H9 (cell line): Measurements from ENCODE around the gene DUSP7. TPM values are rescaled to one million over a fixed set of nuclear protein-coding genes. Genes with fewer than 3 reads are reported as not detected.

ENCODE experiments used
- DNase-seq: peaks from one replicate; pipeline ENCODE4 v3.0.0-alpha.2; 2017
- H2AFZ ChIP-seq: one replicate; pipeline ENCODE4 v1.6.1; 2013; ENCODE audit warnings: mild to moderate bottlenecking, low read length, control low read depth, moderate library complexity
- H2AK5ac ChIP-seq: 2 replicates; pipeline ENCODE4 v1.6.1; 2013; ENCODE audit warnings: low read length, control low read depth, mixed read lengths; ENCODE audit not compliant: insufficient read length
- H2BK120ac ChIP-seq: one replicate; pipeline ENCODE4 v1.6.1; 2013; ENCODE audit warnings: low read depth, mild to moderate bottlenecking, low read length, control low read depth, inconsistent platforms; ENCODE audit not compliant: poor library complexity, severe bottlenecking
- H2BK12ac ChIP-seq: 2 replicates; pipeline ENCODE4 v1.6.1; 2013; ENCODE audit warnings: low read length, control low read depth, mixed read lengths, low read depth; ENCODE audit not compliant: insufficient read length
- H2BK15ac ChIP-seq: 2 replicates; pipeline ENCODE4 v1.6.1; 2013; ENCODE audit warnings: low read depth, low read length, control low read depth
- H2BK20ac ChIP-seq: one replicate; pipeline ENCODE4 v1.6.1; 2013; ENCODE audit warnings: low read depth, mild to moderate bottlenecking, low read length, control low read depth, inconsistent platforms; ENCODE audit not compliant: poor library complexity, severe bottlenecking
- H2BK5ac ChIP-seq: 2 replicates; pipeline ENCODE4 v1.6.1; 2013; ENCODE audit warnings: low read length, control low read depth, mixed read lengths; ENCODE audit not compliant: insufficient read length
- H3K14ac ChIP-seq: 2 replicates; pipeline ENCODE4 v1.6.1; 2013; ENCODE audit warnings: low read length, control low read depth; ENCODE audit not compliant: insufficient read depth
- H3K18ac ChIP-seq: 2 replicates; pipeline ENCODE4 v1.6.1; 2013; ENCODE audit warnings: low read depth, mild to moderate bottlenecking, mixed read lengths, low read length, control low read depth; ENCODE audit not compliant: insufficient read length
- H3K23ac ChIP-seq: 2 replicates; pipeline ENCODE4 v1.6.1; 2013; ENCODE audit warnings: low read length, control low read depth, mixed read lengths, low read depth; ENCODE audit not compliant: insufficient read length
- H3K23me2 ChIP-seq: 2 replicates; pipeline ENCODE4 v1.6.1; 2013; ENCODE audit warnings: low read depth, mild to moderate bottlenecking, mixed read lengths, low read length, control low read depth; ENCODE audit not compliant: insufficient read length, poor library complexity, severe bottlenecking
- H3K27ac ChIP-seq: 2 replicates; pipeline ENCODE4 v1.5.1; 2013; ENCODE audit warnings: low read length, control low read depth, mixed read lengths, low read depth; ENCODE audit not compliant: insufficient read length
- H3K27me3 ChIP-seq: 2 replicates; pipeline ENCODE4 v1.6.1; 2013; ENCODE audit warnings: low read length, control low read depth, inconsistent platforms; ENCODE audit not compliant: insufficient read depth
- H3K4ac ChIP-seq: 2 replicates; pipeline ENCODE4 v1.6.1; 2013; ENCODE audit warnings: low read depth, mild to moderate bottlenecking, control low read depth, inconsistent platforms, low read length, moderate library complexity
- H3K4me1 ChIP-seq: 2 replicates; pipeline ENCODE4 v1.6.1; 2013; ENCODE audit warnings: low read length, control low read depth, inconsistent platforms; ENCODE audit not compliant: insufficient read depth
- H3K4me2 ChIP-seq: 2 replicates; pipeline ENCODE4 v1.6.1; 2013; ENCODE audit warnings: low read length, control low read depth, mixed read lengths; ENCODE audit not compliant: insufficient read length, insufficient read depth
- H3K56ac ChIP-seq: 2 replicates; pipeline ENCODE4 v1.6.1; 2013; ENCODE audit warnings: low read depth, mild to moderate bottlenecking, mixed read lengths, low read length, control low read depth; ENCODE audit not compliant: insufficient read length
- H3K79me1 ChIP-seq: 2 replicates; pipeline ENCODE4 v1.6.1; 2013; ENCODE audit warnings: low read depth, mild to moderate bottlenecking, moderate library complexity, low read length, control low read depth, inconsistent platforms; ENCODE audit not compliant: insufficient read depth, poor library complexity, severe bottlenecking
- H3K79me2 ChIP-seq: 2 replicates; pipeline ENCODE4 v1.6.1; 2013; ENCODE audit warnings: low read length, control low read depth, inconsistent platforms; ENCODE audit not compliant: insufficient read depth
- H3K9ac ChIP-seq: 2 replicates; pipeline ENCODE4 v1.6.1; 2013; ENCODE audit warnings: low read length, control low read depth, mixed read lengths; ENCODE audit not compliant: insufficient read length; ENCODE audit errors: extremely low read depth
- H3K9me3 ChIP-seq: one replicate; pipeline ENCODE4 v1.6.1; 2013; ENCODE audit warnings: low read depth, low read length, inconsistent platforms; ENCODE audit not compliant: control insufficient read depth
- H3T11ph ChIP-seq: one replicate; pipeline ENCODE4 v1.6.1; 2013; ENCODE audit warnings: mild to moderate bottlenecking, low read length, control low read depth, inconsistent platforms
- H4K20me1 ChIP-seq: one replicate; pipeline ENCODE4 v1.6.1; 2013; ENCODE audit not compliant: control insufficient read depth, insufficient read length, insufficient read depth
- H4K5ac ChIP-seq: 2 replicates; pipeline ENCODE4 v1.6.1; 2013; ENCODE audit warnings: low read depth, mild to moderate bottlenecking, mixed read lengths, low read length, control low read depth; ENCODE audit not compliant: insufficient read length
- H4K8ac ChIP-seq: replicated peaks from 2 replicates; pipeline ENCODE4 v1.6.1; 2013; ENCODE audit warnings: low read length, control low read depth, mixed read lengths, low read depth; ENCODE audit not compliant: insufficient read length
- H4K91ac ChIP-seq: 2 replicates; pipeline ENCODE4 v1.6.1; 2013; ENCODE audit warnings: low read depth, mild to moderate bottlenecking, moderate library complexity, mixed read lengths, low read length, control low read depth; ENCODE audit not compliant: insufficient read length
- H3K27ac Mint-ChIP-seq, 3 experiments: 2 replicates in 2 of 3; 3 replicates in 1 of 3; pipeline ENCODE4 v1.8.0; 2020 to 2021; ENCODE audit warnings: mixed read lengths in 3 of 3, mild to moderate bottlenecking in 1 of 3, moderate library complexity in 1 of 3
- H3K27me3 Mint-ChIP-seq: 2 replicates; pipeline ENCODE4 v1.8.0; 2021; ENCODE audit warnings: low read depth, mild to moderate bottlenecking, moderate library complexity, mixed read lengths
- H3K36me3 Mint-ChIP-seq, 3 experiments: 2 replicates in 2 of 3; 3 replicates in 1 of 3; pipeline ENCODE4 v1.8.0; 2020 to 2021; ENCODE audit warnings: low read depth in 3 of 3, mixed read lengths in 3 of 3; ENCODE audit not compliant: insufficient read depth in 1 of 3
- H3K4me1 Mint-ChIP-seq, 2 experiments: 2 replicates each; pipeline ENCODE4 v1.8.0; 2020; ENCODE audit warnings: mixed read lengths in 2 of 2
- H3K4me3 Mint-ChIP-seq, 2 experiments: 2 replicates in 1 of 2; 3 replicates in 1 of 2; pipeline ENCODE4 v1.8.0; 2020 to 2021; ENCODE audit warnings: mild to moderate bottlenecking in 2 of 2, mixed read lengths in 2 of 2, moderate library complexity in 1 of 2
- H3K9me3 Mint-ChIP-seq, 2 experiments: 2 replicates in 1 of 2; 3 replicates in 1 of 2; pipeline ENCODE4 v1.8.0; 2020; ENCODE audit warnings: mild to moderate bottlenecking in 2 of 2, mixed read lengths in 2 of 2, moderate library complexity in 1 of 2
- WGBS: extraction: QIAGEN DNeasy Blood & Tissue Kit; methylation state at CpG from one replicate; pipeline ENCODE4 v1.1.7; 2013; ENCODE audit warnings: missing lambda C conversion rate, low lambda C conversion rate, mixed read lengths; ENCODE audit not compliant: insufficient read length; ENCODE audit errors: extremely low coverage; 5-methylcytosine and 5-hydroxymethylcytosine counted together
- total RNA-seq: library from RNA; stranded (reverse); gene quantifications from 2 replicates; pipeline ENCODE4 v1.2.1, GENCODE V29; 2021
- TF ChIP-seq, protein P1 (sequence below): fragments of 200-600 bp; sonication (generic); conservative IDR thresholded peaks from 3 replicates; pipeline ENCODE4 v1.8.0; 2021; ENCODE audit warnings: antibody characterized with exemption, mild to moderate bottlenecking

DUSP7 gene
- total RNA-seq, 1 experiment from 2014 or later: 24.0 TPM

- Histone ChIP-seq H4K8ac (no peak overlapping the region), H3K4me1 (peaks cover 15% of the 10 kb centered on the region; the same call in 1 of the 2 replicates), H3K23ac (no peak overlapping the region), H2BK20ac (no peak overlapping the region), H3K27ac (no peak overlapping the region), H3K23me2 (no peaks in the 10 kb centered on the region), H2AFZ (no peak overlapping the region), H2BK5ac (no peak overlapping the region), H3K79me2 (no peaks in the 10 kb centered on the region), H3K4me2 (no peak overlapping the region), H2BK120ac (no peak overlapping the region), H3K18ac (no peak overlapping the region), H2BK15ac (no peak overlapping the region), H3K79me1 (no peaks in the 10 kb centered on the region), H4K5ac (no peak overlapping the region), H4K91ac (no peak overlapping the region), H2BK12ac (no peak overlapping the region), H3T11ph (no peak overlapping the region), H3K4ac (no peak overlapping the region), H3K27me3 (no peaks in the 10 kb centered on the region), H2AK5ac (no peak overlapping the region), H3K14ac (no peak overlapping the region), H4K20me1 (no peaks in the 10 kb centered on the region), H3K56ac (no peak overlapping the region), H3K9ac (no peak overlapping the region), H3K9me3 (no peaks in the 10 kb centered on the region)
- Mint-ChIP-seq H3K36me3 (no peaks in the 10 kb centered on the region; a peak in 1 of 7 replicates), H3K4me1 (peaks cover 51 to 60% of the 10 kb centered on the region in 2 experiments), H3K4me3 (no peak overlapping the region), H3K27me3 (peaks cover 4% of the 10 kb centered on the region), H3K27ac (peak overlapping the region in 1 of 3 experiments; percentile 41; a peak in 3 of 7 replicates), H3K9me3 (no peaks in the 10 kb centered on the region)
- TF ChIP-seq, protein P1, sequence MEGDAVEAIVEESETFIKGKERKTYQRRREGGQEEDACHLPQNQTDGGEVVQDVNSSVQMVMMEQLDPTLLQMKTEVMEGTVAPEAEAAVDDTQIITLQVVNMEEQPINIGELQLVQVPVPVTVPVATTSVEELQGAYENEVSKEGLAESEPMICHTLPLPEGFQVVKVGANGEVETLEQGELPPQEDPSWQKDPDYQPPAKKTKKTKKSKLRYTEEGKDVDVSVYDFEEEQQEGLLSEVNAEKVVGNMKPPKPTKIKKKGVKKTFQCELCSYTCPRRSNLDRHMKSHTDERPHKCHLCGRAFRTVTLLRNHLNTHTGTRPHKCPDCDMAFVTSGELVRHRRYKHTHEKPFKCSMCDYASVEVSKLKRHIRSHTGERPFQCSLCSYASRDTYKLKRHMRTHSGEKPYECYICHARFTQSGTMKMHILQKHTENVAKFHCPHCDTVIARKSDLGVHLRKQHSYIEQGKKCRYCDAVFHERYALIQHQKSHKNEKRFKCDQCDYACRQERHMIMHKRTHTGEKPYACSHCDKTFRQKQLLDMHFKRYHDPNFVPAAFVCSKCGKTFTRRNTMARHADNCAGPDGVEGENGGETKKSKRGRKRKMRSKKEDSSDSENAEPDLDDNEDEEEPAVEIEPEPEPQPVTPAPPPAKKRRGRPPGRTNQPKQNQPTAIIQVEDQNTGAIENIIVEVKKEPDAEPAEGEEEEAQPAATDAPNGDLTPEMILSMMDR: peak; percentile 79
- WGBS: no CpG with 5 or more reads among the region's 16 CpGs
- DNase-seq: peak; percentile 82
These were observed 52.1 kb downstream of the DUSP7 start for GRCh38 chr3:52004163-52004787.
